Psoas muscle (tissue), 8 donors: ENCODE data around the gene SNRNP25. TPM values are rescaled to one million over a fixed set of nuclear protein-coding genes. Genes with fewer than 3 reads are reported as not detected.

Experiments
- ATAC-seq, 4 donors: fragments of 200-7000 bp; cut with Tn5 transposase; one replicate each; pipeline ENCODE4 v1.9.1; 2020; ENCODE audit warnings: moderate library complexity in 3 of 4, mild to moderate bottlenecking in 2 of 4
- DNase-seq, 2 donors: peaks; one replicate each; pipeline ENCODE4 v3.0.0-alpha.2; 2020
- H3K27ac ChIP-seq: fragments of 200-600 bp; one replicate; pipeline ENCODE4 v1.8.0; 2022
- H3K27me3 ChIP-seq, 3 donors: fragments of 200-600 bp in 1 of 3; one replicate each; pipeline versions ENCODE4 v1.6.1 to v1.8.0; 2013 to 2022; ENCODE audit warnings: low read length in 2 of 3, mild to moderate bottlenecking in 2 of 3, moderate library complexity in 1 of 3; ENCODE audit not compliant: insufficient read depth in 3 of 3
- H3K36me3 ChIP-seq, 2 donors: fragments of 200-600 bp in 1 of 2; one replicate each; pipeline versions ENCODE4 v1.6.1 to v1.8.0; 2013 to 2022; ENCODE audit warnings: low read depth in 1 of 2, mild to moderate bottlenecking in 1 of 2, moderate library complexity in 1 of 2; ENCODE audit not compliant: insufficient read depth in 1 of 2
- H3K4me1 ChIP-seq: fragments of 200-600 bp; one replicate; pipeline ENCODE4 v1.8.0; 2022
- H3K4me3 ChIP-seq: fragments of 200-600 bp; one replicate; pipeline ENCODE4 v1.8.0; 2022; ENCODE audit warnings: mild to moderate bottlenecking
- H3K9me3 ChIP-seq: fragments of 200-600 bp; one replicate; pipeline ENCODE4 v1.8.0; 2022
- WGBS, 3 donors: extraction: QIAGEN DNeasy Blood & Tissue Kit; methylation state at CpG; one replicate each; pipeline versions ENCODE4 v1.1.6 to v1.1.7; 2013; 5-methylcytosine and 5-hydroxymethylcytosine counted together
- intact Hi-C, 2 donors: fragments of 100-400 bp; cut with DNase I; formaldehyde crosslinking; loops; one replicate each; pipeline versions ENCODE4 v1.11.0 to v1.14.2; 2022
- polyA plus RNA-seq, 3 donors: library from polyadenylated mRNA; stranded (reverse); fragments of 200-250 nt; gene quantifications; one replicate each; pipeline ENCODE4 v1.2.3, GENCODE V29; 2013
- total RNA-seq, 4 donors: library from RNA; stranded (reverse); fragmentation: NEBNext Ultra II Directional in 2 of 4; extraction: Animal tissue kit (Norgen Biotek cat#: 25700) in 2 of 4; gene quantifications; one replicate each; pipeline versions ENCODE4 v1.2.1 to v1.2.4, GENCODE V29; 2021 to 2023
- TF ChIP-seq, protein P1 (sequence below): fragments of 200-600 bp; IDR thresholded peaks from one replicate; pipeline ENCODE4 v1.8.0; 2022; ENCODE audit warnings: antibody characterized with exemption
- donor health status: healthy with polysubstance abuse.
- donor health status: DM: no; HTN: no; CAD: no; lungs with moderate emphysema.
- donor health status: Bipolar disorder and iron deficiency.
- donor health status: healthy.
- donor health status: DM: yes; HTN: yes; CAD: no.
- donor health status: DM: no; HTN: no; CAD: no.
- donor health status: DM: no; HTN: no; CAD: no.
- donor health status: DM: yes; HTN: yes; CAD: no.

Gene SNRNP25
- total and polyA plus RNA-seq, 7 donors, result 40.0 to 82.2 (median 62.0) TPM

DNA sequence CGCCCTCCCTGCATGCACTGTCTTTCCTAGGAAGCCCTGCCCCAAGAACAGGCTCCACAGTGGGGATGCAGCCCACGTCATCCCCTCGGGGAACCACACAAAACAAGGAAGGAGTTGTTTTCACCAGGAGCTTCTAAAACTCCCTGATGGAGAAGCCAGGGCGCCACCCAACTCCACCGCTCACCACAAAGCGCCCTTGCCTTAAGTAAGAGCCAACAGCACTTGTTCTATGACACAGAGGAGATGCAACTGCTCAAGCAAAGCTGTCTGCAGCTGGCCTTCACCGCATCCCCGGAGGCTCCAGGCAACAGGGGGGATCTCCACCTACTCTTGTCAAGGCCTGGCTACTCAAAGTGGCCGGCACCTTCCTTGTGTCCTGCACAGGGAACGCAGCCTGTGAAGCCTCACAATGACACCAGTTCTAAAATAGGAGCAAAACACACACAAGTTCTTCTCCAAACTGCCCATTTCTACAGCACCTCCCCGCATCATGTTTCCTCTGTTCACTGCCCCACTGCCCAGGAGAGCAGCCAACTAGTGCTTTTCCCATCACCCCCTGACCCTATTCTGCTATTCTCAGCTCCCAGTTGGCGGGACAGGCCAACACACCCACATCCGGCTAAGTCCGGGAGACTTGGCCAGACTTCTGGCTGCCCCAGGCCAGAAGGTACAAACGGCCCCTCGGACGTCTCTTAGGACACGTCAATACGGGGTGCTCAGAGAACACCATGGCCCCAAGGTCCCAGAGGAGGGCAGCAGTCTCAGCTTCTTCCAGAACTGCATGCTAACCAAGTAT lies 48.6 kb downstream of the SNRNP25 start:
- DNase-seq (peak; percentile 67 to 88), ATAC-seq (peak; percentile 72 to 83 (median 78))
- TF ChIP-seq, protein P1, sequence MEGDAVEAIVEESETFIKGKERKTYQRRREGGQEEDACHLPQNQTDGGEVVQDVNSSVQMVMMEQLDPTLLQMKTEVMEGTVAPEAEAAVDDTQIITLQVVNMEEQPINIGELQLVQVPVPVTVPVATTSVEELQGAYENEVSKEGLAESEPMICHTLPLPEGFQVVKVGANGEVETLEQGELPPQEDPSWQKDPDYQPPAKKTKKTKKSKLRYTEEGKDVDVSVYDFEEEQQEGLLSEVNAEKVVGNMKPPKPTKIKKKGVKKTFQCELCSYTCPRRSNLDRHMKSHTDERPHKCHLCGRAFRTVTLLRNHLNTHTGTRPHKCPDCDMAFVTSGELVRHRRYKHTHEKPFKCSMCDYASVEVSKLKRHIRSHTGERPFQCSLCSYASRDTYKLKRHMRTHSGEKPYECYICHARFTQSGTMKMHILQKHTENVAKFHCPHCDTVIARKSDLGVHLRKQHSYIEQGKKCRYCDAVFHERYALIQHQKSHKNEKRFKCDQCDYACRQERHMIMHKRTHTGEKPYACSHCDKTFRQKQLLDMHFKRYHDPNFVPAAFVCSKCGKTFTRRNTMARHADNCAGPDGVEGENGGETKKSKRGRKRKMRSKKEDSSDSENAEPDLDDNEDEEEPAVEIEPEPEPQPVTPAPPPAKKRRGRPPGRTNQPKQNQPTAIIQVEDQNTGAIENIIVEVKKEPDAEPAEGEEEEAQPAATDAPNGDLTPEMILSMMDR, result no peak
- 34 to 45% (median 41%) methylated on average over 19 of the region's 19 CpGs for WGBS, 3 donors
- Histone ChIP-seq H3K27me3 (no peaks in the 10 kb centered on the region), H3K36me3 (peaks cover 0 to 20% of the 10 kb centered on the region in 2 donors), H3K9me3 (no peaks in the 10 kb centered on the region), H3K4me3 (peak overlapping the region; percentile 9), H3K27ac (peak overlapping the region; percentile 73), H3K4me1 (peaks cover 49% of the 10 kb centered on the region)
- intact Hi-C loops, result no loop called here

- Histone ChIP-seq H3K4me1 (peaks cover 33% of the 10 kb centered on the region), H3K27me3 (no peaks in the 10 kb centered on the region), H3K9me3 (no peaks in the 10 kb centered on the region), H3K4me3 (no peak overlapping the region), H3K27ac (peak overlapping the region; percentile 30), H3K36me3 (peaks cover 0 to 24% of the 10 kb centered on the region in 2 donors)
- WGBS, 3 donors, result 53 to 75% (median 56%) methylated on average over 5 of the region's 5 CpGs
- peak; percentile 29 to 62 (median 46) for ATAC-seq
- DNase-seq, result no peak
- TF ChIP-seq, protein P1, result no peak
- intact Hi-C loops, result no loop called here
Observed at GRCh38 chr16:104355-104754, 50.7 kb downstream of the SNRNP25 start.

GRCh38 chr16:104928-105327 lies 51.3 kb downstream of the SNRNP25 start:
- WGBS, 3 donors, result 79 to 85% (median 85%) methylated on average over 3 of the region's 3 CpGs
- TF ChIP-seq, protein P1, result no peak
- Histone ChIP-seq H3K4me1 (peaks cover 31% of the 10 kb centered on the region), H3K4me3 (no peak overlapping the region), H3K9me3 (no peaks in the 10 kb centered on the region), H3K27ac (no peak overlapping the region), H3K27me3 (no peaks in the 10 kb centered on the region), H3K36me3 (peaks cover 0 to 30% of the 10 kb centered on the region in 2 donors)
- DNase-seq (no peak), ATAC-seq (no peak)
- intact Hi-C loops, result loop anchor here in 1 of 2 donors (5.0 kb wide), 1 partner anchor 257 kb away; no protein-coding TSS in a partner anchor

DNA sequence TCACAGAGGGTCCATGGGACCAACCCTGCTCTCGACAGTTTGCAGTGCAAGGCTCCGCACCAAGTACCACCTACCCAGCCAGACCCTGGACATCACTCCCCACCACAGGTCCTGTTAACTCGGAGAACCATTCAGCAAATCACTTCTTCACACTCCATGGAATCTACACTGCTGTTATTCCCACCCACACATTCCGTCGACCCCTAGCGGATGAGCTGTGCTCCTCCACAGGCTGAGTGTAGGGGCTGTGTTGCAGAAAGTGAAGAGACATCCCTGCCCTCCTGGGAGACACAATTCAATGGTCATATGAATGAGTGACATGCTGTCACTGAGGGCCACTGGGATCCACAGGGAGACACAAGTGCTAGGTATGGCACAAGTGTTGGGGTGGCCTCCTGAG lies 51.9 kb downstream of the SNRNP25 start:
- intact Hi-C loops, result loop anchor here in 1 of 2 donors (5.0 kb wide), 1 partner anchor 257 kb away; no protein-coding TSS in a partner anchor

More for the DNA sequence above, 51.9 kb downstream of the SNRNP25 start:
- Histone ChIP-seq H3K9me3 (no peaks in the 10 kb centered on the region), H3K27ac (no peak overlapping the region), H3K4me1 (peaks cover 31% of the 10 kb centered on the region), H3K27me3 (no peaks in the 10 kb centered on the region), H3K36me3 (peaks cover 2 to 36% of the 10 kb centered on the region in 2 donors), H3K4me3 (no peak overlapping the region)
- no peak for ATAC-seq
- DNase-seq, result no peak
- WGBS, 3 donors, result 88 to 94% (median 89%) methylated on average over 6 of the region's 6 CpGs
- TF ChIP-seq, protein P1, result no peak
